ENCODE data around the gene CTSW.

The CTSW gene

DNA sequence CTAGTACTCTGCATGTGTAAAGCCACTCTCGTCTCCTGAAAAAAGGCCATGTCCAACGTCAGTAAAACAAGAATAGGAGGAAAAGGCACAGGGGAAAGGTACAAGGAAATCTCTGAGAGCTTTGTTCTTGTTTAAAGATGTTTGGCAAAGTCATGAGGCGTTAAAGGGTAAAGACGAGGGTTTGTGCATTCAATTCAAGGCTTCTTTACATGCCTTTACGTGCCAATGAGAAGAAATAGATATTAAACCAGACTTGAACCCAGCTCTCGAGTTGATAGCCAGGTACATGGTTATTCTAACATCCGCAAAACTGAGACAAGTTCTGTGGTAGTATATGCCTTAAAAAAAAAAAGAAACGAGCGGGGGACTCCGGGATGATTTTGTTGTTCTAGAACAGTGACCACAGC is 21.0 kb upstream of the CTSW start:
- TF ChIP-seq, protein P1, sequence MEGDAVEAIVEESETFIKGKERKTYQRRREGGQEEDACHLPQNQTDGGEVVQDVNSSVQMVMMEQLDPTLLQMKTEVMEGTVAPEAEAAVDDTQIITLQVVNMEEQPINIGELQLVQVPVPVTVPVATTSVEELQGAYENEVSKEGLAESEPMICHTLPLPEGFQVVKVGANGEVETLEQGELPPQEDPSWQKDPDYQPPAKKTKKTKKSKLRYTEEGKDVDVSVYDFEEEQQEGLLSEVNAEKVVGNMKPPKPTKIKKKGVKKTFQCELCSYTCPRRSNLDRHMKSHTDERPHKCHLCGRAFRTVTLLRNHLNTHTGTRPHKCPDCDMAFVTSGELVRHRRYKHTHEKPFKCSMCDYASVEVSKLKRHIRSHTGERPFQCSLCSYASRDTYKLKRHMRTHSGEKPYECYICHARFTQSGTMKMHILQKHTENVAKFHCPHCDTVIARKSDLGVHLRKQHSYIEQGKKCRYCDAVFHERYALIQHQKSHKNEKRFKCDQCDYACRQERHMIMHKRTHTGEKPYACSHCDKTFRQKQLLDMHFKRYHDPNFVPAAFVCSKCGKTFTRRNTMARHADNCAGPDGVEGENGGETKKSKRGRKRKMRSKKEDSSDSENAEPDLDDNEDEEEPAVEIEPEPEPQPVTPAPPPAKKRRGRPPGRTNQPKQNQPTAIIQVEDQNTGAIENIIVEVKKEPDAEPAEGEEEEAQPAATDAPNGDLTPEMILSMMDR (IDR thresholded peaks at IDR 0.05; ENCODE audit: insufficient read depth, low read length, poor library complexity, severe bottlenecking), result no peak
- no peak for DNase-seq (ENCODE audit: extremely low read depth, insufficient read length)
- Histone ChIP-seq H3K4me3 (replicated peaks; ENCODE audit: low read depth, low read length) (peak overlapping the region; percentile 64), H3K27me3 (replicated peaks; ENCODE audit: control insufficient read depth, insufficient read depth, low read length) (no peaks in the 10 kb centered on the region), H3K36me3 (ENCODE audit: control insufficient read depth, insufficient read depth, low read length) (peaks cover 34% of the 10 kb centered on the region)

DNA sequence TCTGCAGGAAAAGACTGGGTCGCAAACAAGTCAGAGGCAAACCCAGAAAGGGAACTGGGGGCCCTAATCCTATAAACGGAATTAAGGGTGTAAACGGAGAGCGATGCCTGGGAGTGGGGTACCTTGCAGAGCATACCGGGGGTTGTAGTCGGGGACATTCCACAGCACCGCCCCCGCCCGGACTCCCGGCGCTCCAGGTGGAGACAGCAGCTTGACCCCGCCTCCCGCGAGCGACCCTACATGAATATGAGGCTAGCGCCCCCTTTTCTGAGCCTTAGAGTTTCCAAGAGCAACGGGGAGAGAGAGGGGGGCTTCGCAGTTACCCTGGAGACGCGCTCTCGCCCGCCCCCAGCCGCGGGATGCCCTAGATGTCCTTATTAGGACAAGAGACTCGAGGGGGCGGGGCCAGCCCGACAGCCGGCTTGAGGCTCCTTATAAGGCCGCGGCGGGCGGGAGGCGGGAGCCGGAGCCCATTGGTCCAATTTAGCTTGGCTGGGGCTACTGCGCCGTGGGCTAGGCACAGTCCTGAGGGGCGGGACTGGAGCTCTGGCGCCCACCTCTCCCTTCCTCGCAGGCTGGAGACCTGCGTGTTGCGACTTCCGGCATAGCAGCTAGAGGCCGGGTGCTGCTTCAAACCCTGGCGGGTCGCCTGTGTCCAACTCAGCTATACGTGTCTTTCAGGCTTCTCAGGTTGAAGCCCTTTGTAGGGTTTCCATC is 20.4 kb upstream of the CTSW start:
- DNase-seq (ENCODE audit: extremely low read depth, insufficient read length), result peak; percentile 100
- H3K4me3 ChIP-seq (replicated peaks; ENCODE audit: low read depth, low read length), result peak overlapping the region; percentile 97
- TF ChIP-seq, protein P1 (IDR thresholded peaks at IDR 0.05; ENCODE audit: insufficient read depth, low read length, poor library complexity, severe bottlenecking), result no peak

DNA sequence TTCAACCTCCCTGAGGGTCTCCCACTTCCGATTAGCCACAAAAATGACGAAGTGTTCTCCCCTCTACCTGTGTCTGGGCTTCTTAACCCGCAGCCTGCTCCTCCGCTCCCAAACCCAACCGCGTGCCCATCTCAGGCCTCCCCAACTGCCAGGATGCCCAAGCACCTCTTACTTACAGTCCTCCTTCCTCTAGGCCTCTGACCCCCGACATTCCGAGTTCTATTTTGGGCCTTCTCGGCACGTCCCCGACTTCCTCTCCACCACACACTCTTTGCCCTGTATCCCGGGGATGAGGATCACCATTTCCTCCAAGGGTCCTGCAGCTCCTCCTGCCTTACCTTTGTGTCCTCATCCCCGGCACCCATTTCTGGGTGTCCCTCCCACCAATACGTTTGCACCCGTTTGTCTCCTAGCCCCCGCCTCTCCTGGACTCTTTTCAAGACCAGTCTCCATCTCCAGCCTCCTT is 19.8 kb upstream of the CTSW start:
- Histone ChIP-seq H3K27me3 (replicated peaks; ENCODE audit: control insufficient read depth, insufficient read depth, low read length) (no peaks in the 10 kb centered on the region), H3K4me3 (replicated peaks; ENCODE audit: low read depth, low read length) (peak overlapping the region; percentile 97), H3K36me3 (ENCODE audit: control insufficient read depth, insufficient read depth, low read length) (peaks cover 38% of the 10 kb centered on the region)
- TF ChIP-seq, protein P1 (IDR thresholded peaks at IDR 0.05; ENCODE audit: insufficient read depth, low read length, poor library complexity, severe bottlenecking), result no peak
- no peak for DNase-seq (ENCODE audit: extremely low read depth, insufficient read length)

More for the DNA sequence above, 20.4 kb upstream of the CTSW start:
- no peaks in the 10 kb centered on the region for H3K27me3 ChIP-seq (replicated peaks; ENCODE audit: control insufficient read depth, insufficient read depth, low read length)
- peaks cover 38% of the 10 kb centered on the region for H3K36me3 ChIP-seq (ENCODE audit: control insufficient read depth, insufficient read depth, low read length)

DNA sequence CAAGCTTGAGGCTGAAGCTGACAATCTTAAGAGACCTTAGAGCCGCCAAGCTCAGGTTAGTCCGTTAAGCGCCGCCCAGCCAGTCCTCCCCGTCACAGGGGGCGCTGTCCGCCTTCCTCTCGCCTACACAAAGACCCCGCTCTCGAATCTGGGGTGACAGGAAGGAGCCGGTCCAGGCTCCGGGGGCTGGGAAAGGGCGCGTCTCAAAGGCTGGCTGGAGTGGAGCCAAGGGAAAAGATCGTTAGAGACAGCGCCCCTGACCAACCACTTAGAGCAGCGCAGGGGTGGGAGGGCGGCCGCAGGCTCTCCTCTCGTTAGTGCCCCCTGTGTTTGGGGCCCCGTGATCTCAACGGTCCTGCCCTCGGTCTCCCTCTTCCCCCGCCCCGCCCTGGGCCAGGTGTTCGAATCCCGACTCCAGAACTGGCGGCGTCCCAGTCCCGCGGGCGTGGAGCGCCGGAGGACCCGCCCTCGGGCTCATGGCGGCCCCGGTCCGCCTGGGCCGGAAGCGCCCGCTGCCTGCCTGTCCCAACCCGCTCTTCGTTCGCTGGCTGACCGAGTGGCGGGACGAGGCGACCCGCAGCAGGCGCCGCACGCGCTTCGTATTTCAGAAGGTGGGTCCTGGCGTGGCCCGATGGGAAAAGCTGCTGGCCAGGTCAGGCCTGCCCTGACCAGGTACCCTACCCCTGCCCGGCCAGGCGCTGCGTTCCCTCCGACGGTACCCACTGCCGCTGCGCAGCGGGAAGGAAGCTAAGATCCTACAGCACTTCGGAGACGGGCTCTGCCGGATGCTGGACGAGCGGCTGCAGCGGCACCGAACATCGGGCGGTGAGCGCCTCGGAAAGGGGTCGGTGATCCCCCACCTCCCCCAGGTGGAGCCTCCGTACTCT is 19.1 kb upstream of the CTSW start, which contains the start of gene MUS81:
TSS of gene MUS81 (plus strand) at position 156 of the 887 bp plus-strand sequence. CDS start at position 477, 321 bp downstream.
- DNase-seq (ENCODE audit: extremely low read depth, insufficient read length), result peak; percentile 98
- Histone ChIP-seq H3K4me3 (replicated peaks; ENCODE audit: low read depth, low read length) (peak within 1 kb of the TSS; percentile 97), H3K27me3 (replicated peaks; ENCODE audit: control insufficient read depth, insufficient read depth, low read length) (no peaks in the 10 kb centered on the region), H3K36me3 (ENCODE audit: control insufficient read depth, insufficient read depth, low read length) (peaks cover 37% of the 10 kb centered on the region)
- TF ChIP-seq, protein P1 (IDR thresholded peaks at IDR 0.05; ENCODE audit: insufficient read depth, low read length, poor library complexity, severe bottlenecking), result peak; percentile 86

DNA sequence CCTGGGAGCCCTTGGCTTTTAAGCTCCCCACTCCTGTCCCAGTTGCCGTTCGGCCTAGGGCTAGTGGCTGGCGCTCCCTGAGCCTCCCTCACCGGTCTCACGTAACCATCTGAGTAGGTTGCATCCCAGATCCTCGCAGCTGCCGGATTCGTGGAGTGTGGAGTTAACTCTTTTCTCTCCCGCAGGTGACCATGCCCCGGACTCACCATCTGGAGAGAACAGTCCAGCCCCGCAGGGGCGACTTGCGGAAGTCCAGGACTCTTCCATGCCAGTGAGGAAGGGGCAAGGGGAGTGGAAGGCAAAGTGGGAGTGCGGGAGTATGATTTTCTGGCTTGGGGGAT is 18.5 kb upstream of the CTSW start:
- H3K36me3 ChIP-seq (ENCODE audit: control insufficient read depth, insufficient read depth, low read length), result peaks cover 36% of the 10 kb centered on the region
- H3K27me3 ChIP-seq (replicated peaks; ENCODE audit: control insufficient read depth, insufficient read depth, low read length), result no peaks in the 10 kb centered on the region
- peak overlapping the region; percentile 97 for H3K4me3 ChIP-seq (replicated peaks; ENCODE audit: low read depth, low read length)
- TF ChIP-seq, protein P1 (IDR thresholded peaks at IDR 0.05; ENCODE audit: insufficient read depth, low read length, poor library complexity, severe bottlenecking), result no peak
- no peak for DNase-seq (ENCODE audit: extremely low read depth, insufficient read length)

Data from GM06990 (cell line).